Skeletal muscle tissue (tissue), 4 donors: ENCODE data around the gene PRKCA. TPM values are rescaled to one million over a fixed set of nuclear protein-coding genes. Genes with fewer than 3 reads are reported as not detected.
A peak's percentile ranks its signal among the peaks of the same experiment; 100 is the strongest.

Experiments
- H3K27ac ChIP-seq: one replicate; pipeline ENCODE4 v1.7.0; 2013; ENCODE audit warnings: mild to moderate bottlenecking, low read depth, low read length, inconsistent platforms
- H3K27me3 ChIP-seq, 3 donors: one replicate each; pipeline ENCODE4 v1.7.0; 2013; ENCODE audit warnings: low read length in 3 of 3; ENCODE audit not compliant: control insufficient read depth in 3 of 3, insufficient read depth in 3 of 3
- H3K36me3 ChIP-seq, 3 donors: one replicate each; pipeline ENCODE4 v1.7.0; 2013; ENCODE audit warnings: low read length in 3 of 3; ENCODE audit not compliant: control insufficient read depth in 3 of 3, insufficient read depth in 3 of 3
- H3K4me1 ChIP-seq, 3 donors: one replicate each; pipeline ENCODE4 v1.7.0; 2013; ENCODE audit warnings: low read length in 3 of 3, mild to moderate bottlenecking in 3 of 3; ENCODE audit not compliant: control insufficient read depth in 3 of 3, insufficient read depth in 3 of 3
- H3K4me3 ChIP-seq, 3 donors: one replicate each; pipeline ENCODE4 v1.7.0; 2013; ENCODE audit warnings: low read length in 3 of 3
- H3K9ac ChIP-seq, 3 donors: one replicate each; pipeline ENCODE4 v1.7.0; 2013; ENCODE audit warnings: low read length in 3 of 3, mild to moderate bottlenecking in 3 of 3, moderate library complexity in 2 of 3, low read depth in 1 of 3
- H3K9me3 ChIP-seq, 3 donors: one replicate each; pipeline ENCODE4 v1.7.0; 2013; ENCODE audit warnings: low read length in 3 of 3; ENCODE audit not compliant: control insufficient read depth in 3 of 3
- total RNA-seq: library from RNA; depleted of rRNA; stranded (reverse); fragments of >200 nt; gene quantifications from one replicate; pipeline ENCODE4 v1.2.3, GENCODE V29; 2014
- donor health status: Osteomylitis.

PRKCA gene
- total RNA-seq, 1 donor from 2014 or later, result 2.1 TPM

- Histone ChIP-seq H3K4me1 (peaks cover 0 to 3% (median 0%) of the 10 kb centered on the region in 3 donors), H3K27me3 (no peaks in the 10 kb centered on the region), H3K4me3 (no peak overlapping the region), H3K27ac (no peak overlapping the region), H3K36me3 (no peaks in the 10 kb centered on the region), H3K9ac (peak overlapping the region in 1 of 3 donors; percentile 25), H3K9me3 (no peaks in the 10 kb centered on the region)
These were observed 71.8 kb downstream of the PRKCA start for GRCh38 chr17:66373944-66374817.

DNA sequence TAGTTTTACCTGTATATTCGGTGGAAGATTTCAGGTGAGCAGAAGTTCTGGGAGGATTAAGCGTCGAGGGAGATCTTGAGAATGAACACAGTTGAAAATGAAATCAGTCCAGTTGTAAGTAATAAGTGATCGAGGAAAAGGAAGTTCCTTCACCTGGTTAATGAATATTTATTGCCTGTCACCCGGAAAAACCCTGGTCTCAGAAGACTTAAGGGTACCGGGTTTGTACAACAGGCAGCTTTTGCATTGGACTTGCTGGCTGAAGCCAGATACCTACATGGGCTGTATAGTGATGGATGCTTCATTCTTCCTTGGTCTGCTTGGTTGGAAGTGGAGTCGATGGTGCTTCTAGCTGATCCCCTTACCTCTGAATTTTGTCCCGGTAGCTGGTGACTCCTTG lies 72.7 kb downstream of the PRKCA start:
- H3K9ac ChIP-seq, result no peak overlapping the region
- H3K36me3 ChIP-seq, result no peaks in the 10 kb centered on the region
- H3K4me3 ChIP-seq, result no peak overlapping the region
- no peak overlapping the region for H3K27ac ChIP-seq
- peaks cover 0 to 3% (median 0%) of the 10 kb centered on the region in 3 donors for H3K4me1 ChIP-seq
- H3K27me3 ChIP-seq, result no peaks in the 10 kb centered on the region
- no peaks in the 10 kb centered on the region for H3K9me3 ChIP-seq

- H3K9ac ChIP-seq, result no peak overlapping the region
- H3K27ac ChIP-seq, result no peak overlapping the region
- H3K4me3 ChIP-seq, result no peak overlapping the region
- no peaks in the 10 kb centered on the region for H3K9me3 ChIP-seq
- H3K4me1 ChIP-seq, result peaks cover 0 to 3% (median 0%) of the 10 kb centered on the region in 3 donors
- H3K36me3 ChIP-seq, result no peaks in the 10 kb centered on the region
- no peaks in the 10 kb centered on the region for H3K27me3 ChIP-seq
These were observed 75.9 kb downstream of the PRKCA start for GRCh38 chr17:66378296-66378695.

DNA sequence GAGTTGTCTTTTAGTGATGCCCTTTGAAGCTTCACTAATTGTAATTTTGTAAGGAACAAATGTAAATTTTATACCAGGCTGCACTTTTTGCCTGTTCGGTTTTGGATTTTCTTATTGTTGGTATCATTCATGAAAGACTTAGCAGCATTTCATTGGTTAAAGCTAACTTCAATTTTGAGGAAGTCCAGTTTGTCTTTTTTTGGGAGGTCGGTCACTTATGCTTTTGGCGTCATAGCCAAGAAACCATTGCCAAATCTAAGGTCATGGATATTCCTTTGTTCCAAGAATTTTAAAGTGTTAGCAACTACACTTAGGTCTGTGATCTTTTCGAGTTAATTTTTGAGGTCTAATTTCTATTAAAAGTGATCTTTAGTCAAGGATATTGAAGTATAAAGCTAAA lies 77.1 kb downstream of the PRKCA start:
- Histone ChIP-seq H3K4me1 (peaks cover 0 to 3% (median 0%) of the 10 kb centered on the region in 3 donors), H3K9me3 (no peaks in the 10 kb centered on the region), H3K27me3 (no peaks in the 10 kb centered on the region), H3K9ac (no peak overlapping the region), H3K4me3 (no peak overlapping the region), H3K36me3 (no peaks in the 10 kb centered on the region), H3K27ac (no peak overlapping the region)

- H3K4me3 ChIP-seq, result no peak overlapping the region
- H3K36me3 ChIP-seq, result no peaks in the 10 kb centered on the region
- no peaks in the 10 kb centered on the region for H3K27me3 ChIP-seq
- H3K27ac ChIP-seq, result no peak overlapping the region
- H3K9ac ChIP-seq, result no peak overlapping the region
- peaks cover 0 to 3% (median 0%) of the 10 kb centered on the region in 3 donors for H3K4me1 ChIP-seq
- H3K9me3 ChIP-seq, result no peaks in the 10 kb centered on the region
These were observed 77.6 kb downstream of the PRKCA start for GRCh38 chr17:66379996-66380395.

GRCh38 chr17:66381701-66382362 lies 79.4 kb downstream of the PRKCA start:
- H3K27me3 ChIP-seq, result no peaks in the 10 kb centered on the region
- H3K4me1 ChIP-seq, result no peaks in the 10 kb centered on the region
- no peaks in the 10 kb centered on the region for H3K36me3 ChIP-seq
- no peaks in the 10 kb centered on the region for H3K9me3 ChIP-seq
- H3K9ac ChIP-seq, result no peak overlapping the region
- no peak overlapping the region for H3K27ac ChIP-seq
- no peak overlapping the region for H3K4me3 ChIP-seq

DNA sequence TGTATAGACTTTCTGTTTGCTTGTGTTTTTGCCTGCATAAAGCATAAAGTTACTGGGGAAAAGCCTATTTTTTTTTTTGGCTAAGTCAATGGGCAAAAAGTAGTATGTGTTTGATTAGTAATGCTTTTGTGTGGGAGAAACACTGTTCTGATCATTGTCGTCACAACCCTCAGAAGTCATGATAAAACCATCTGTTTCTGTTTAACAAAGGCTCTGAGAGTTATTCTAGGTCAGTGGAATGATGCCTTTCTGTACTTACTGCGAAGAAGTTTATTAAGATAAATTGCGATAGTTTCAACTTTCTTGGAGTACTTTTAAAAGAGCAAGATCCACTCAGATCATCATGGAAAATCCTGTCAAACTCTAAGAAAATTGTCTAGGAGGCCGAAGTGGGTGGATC lies 80.9 kb downstream of the PRKCA start:
- H3K4me1 ChIP-seq, result no peaks in the 10 kb centered on the region
- no peak overlapping the region for H3K27ac ChIP-seq
- no peaks in the 10 kb centered on the region for H3K9me3 ChIP-seq
- no peaks in the 10 kb centered on the region for H3K27me3 ChIP-seq
- no peaks in the 10 kb centered on the region for H3K36me3 ChIP-seq
- no peak overlapping the region for H3K4me3 ChIP-seq
- H3K9ac ChIP-seq, result no peak overlapping the region

DNA sequence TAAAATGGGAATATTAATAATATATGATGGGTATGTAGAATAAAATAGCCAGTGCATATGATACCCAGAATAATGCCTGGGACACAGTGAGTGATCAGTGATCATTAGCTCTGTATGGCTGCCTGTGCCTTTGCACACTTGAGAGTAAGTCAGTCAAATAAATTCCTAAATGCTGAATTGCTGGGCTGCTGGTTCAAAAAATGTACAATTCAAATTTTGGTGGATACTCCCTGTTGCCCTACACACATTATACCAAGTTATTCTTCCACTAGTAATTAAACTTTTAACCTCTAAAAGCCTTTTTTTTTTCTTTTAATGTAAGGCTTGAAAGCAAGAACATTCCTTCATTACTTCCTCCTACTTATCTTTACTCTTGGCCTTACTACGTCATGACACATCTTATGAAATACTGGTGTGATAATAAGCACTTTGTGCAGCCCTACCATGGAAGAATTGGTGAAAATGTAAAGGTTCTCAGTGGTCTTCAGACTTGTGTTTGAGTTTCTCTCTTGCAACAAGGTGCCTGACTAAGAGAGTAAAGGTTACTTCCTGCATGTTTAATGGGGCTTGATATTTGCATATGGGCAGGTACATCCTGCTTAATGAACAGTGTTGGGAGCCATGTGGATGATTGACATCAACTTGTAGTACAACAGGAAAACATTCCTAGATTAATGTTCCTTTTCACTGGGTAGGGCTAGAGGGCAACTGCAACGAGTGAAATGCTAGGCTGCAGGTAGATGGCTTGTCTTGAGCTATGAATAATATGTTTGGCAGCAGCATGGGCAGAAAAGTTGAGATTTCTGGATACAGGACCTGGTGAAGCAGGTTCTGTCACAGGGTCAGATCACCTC lies 84.3 kb downstream of the PRKCA start:
- H3K9me3 ChIP-seq, result no peaks in the 10 kb centered on the region
- no peak overlapping the region for H3K4me3 ChIP-seq
- H3K27ac ChIP-seq, result no peak overlapping the region
- H3K27me3 ChIP-seq, result no peaks in the 10 kb centered on the region
- H3K9ac ChIP-seq, result no peak overlapping the region
- H3K36me3 ChIP-seq, result no peaks in the 10 kb centered on the region
- no peaks in the 10 kb centered on the region for H3K4me1 ChIP-seq

- Histone ChIP-seq H3K27ac (no peak overlapping the region), H3K4me3 (no peak overlapping the region), H3K9ac (no peak overlapping the region), H3K27me3 (no peaks in the 10 kb centered on the region), H3K4me1 (no peaks in the 10 kb centered on the region), H3K9me3 (no peaks in the 10 kb centered on the region), H3K36me3 (no peaks in the 10 kb centered on the region)
These were observed 85.1 kb downstream of the PRKCA start for GRCh38 chr17:66387392-66387981.
